ENCODE data around the gene EXOSC10.
"Not testable (repeated sequence)": the region's sequence is repeated elsewhere in the genome, so short reads cannot be mapped to it uniquely, and the experiment has no call there.

The EXOSC10 gene

GRCh38 chr1:11044086-11044848 lies 55.4 kb downstream of the EXOSC10 start:
- DNase-seq (ENCODE audit: low read depth in 2 of 3, low spot score in 2 of 3) = no peak

GRCh38 chr1:11042995-11043874 lies 56.4 kb downstream of the EXOSC10 start:
- no peak for DNase-seq (ENCODE audit: low read depth in 2 of 3, low spot score in 2 of 3)

- DNase-seq (ENCODE audit: low read depth in 2 of 3, low spot score in 2 of 3) = no peak
Measured at GRCh38 chr1:11042065-11042464, 57.6 kb downstream of the EXOSC10 start.

- DNase-seq (ENCODE audit: low read depth in 2 of 3, low spot score in 2 of 3) = no peak
Measured at GRCh38 chr1:11041048-11041447, 58.6 kb downstream of the EXOSC10 start.

GRCh38 chr1:11040105-11040429 lies 59.6 kb downstream of the EXOSC10 start:
- DNase-seq (ENCODE audit: low read depth in 2 of 3, low spot score in 2 of 3) = not testable (repeated sequence)

- DNase-seq (ENCODE audit: low read depth in 2 of 3, low spot score in 2 of 3) = no peak
Measured at GRCh38 chr1:11039351-11040104, 60.1 kb downstream of the EXOSC10 start.

- DNase-seq (ENCODE audit: low read depth in 2 of 3, low spot score in 2 of 3) = peak; percentile 59 to 90 (median 86)
Measured at GRCh38 chr1:11037740-11038182, 61.9 kb downstream of the EXOSC10 start.

- not testable (repeated sequence) for DNase-seq (ENCODE audit: low read depth in 2 of 3, low spot score in 2 of 3)
Measured at GRCh38 chr1:11037019-11037739, 62.5 kb downstream of the EXOSC10 start.

- no peak for DNase-seq (ENCODE audit: low read depth in 2 of 3, low spot score in 2 of 3)
Measured at GRCh38 chr1:11031624-11032262, 67.9 kb downstream of the EXOSC10 start.

GRCh38 chr1:11030865-11031264 lies 68.8 kb downstream of the EXOSC10 start:
- no peak for DNase-seq (ENCODE audit: low read depth in 2 of 3, low spot score in 2 of 3)

- DNase-seq (ENCODE audit: low read depth in 2 of 3, low spot score in 2 of 3) = no peak
Measured at GRCh38 chr1:11028018-11028417, 71.7 kb downstream of the EXOSC10 start.

GRCh38 chr1:11027316-11027715 lies 72.4 kb downstream of the EXOSC10 start:
- no peak for DNase-seq (ENCODE audit: low read depth in 2 of 3, low spot score in 2 of 3)

- DNase-seq (ENCODE audit: low read depth in 2 of 3, low spot score in 2 of 3) = no peak
Measured at GRCh38 chr1:11026903-11027302, 72.8 kb downstream of the EXOSC10 start.

- no peak for DNase-seq (ENCODE audit: low read depth in 2 of 3, low spot score in 2 of 3)
Measured at GRCh38 chr1:11026052-11026451, 73.6 kb downstream of the EXOSC10 start.

- DNase-seq (ENCODE audit: low read depth in 2 of 3, low spot score in 2 of 3) = no peak
Measured at GRCh38 chr1:11025618-11026017, 74.1 kb downstream of the EXOSC10 start.

GRCh38 chr1:11024874-11025203 lies 74.8 kb downstream of the EXOSC10 start:
- no peak for DNase-seq (ENCODE audit: low read depth in 2 of 3, low spot score in 2 of 3)

- DNase-seq (ENCODE audit: low read depth in 2 of 3, low spot score in 2 of 3) = no peak
Measured at GRCh38 chr1:11024154-11024873, 75.4 kb downstream of the EXOSC10 start.

- no peak for DNase-seq (ENCODE audit: low read depth in 2 of 3, low spot score in 2 of 3)
Measured at GRCh38 chr1:11023201-11023600, 76.5 kb downstream of the EXOSC10 start.

- no peak for DNase-seq (ENCODE audit: low read depth in 2 of 3, low spot score in 2 of 3)
Measured at GRCh38 chr1:11019971-11020370, 79.7 kb downstream of the EXOSC10 start.

- not testable (repeated sequence) for DNase-seq (ENCODE audit: low read depth in 2 of 3, low spot score in 2 of 3)
Measured at GRCh38 chr1:11019358-11019757, 80.3 kb downstream of the EXOSC10 start.

All from activated CD8-positive, alpha-beta memory T cell treated with anti-CD3 and anti-CD28 coated beads for 48 hours (primary cell).